Middle frontal gyrus (tissue), 1 donor: ENCODE data around the gene TRAPPC4.
"Not testable (repeated sequence)": the region's sequence is repeated elsewhere in the genome, so short reads cannot be mapped to it uniquely, and the experiment has no call there.

ENCODE experiments used
- DNase-seq: peaks from one replicate; pipeline ENCODE4 v3.0.0-alpha.2; 2015; ENCODE audit warnings: low spot score; ENCODE audit errors: extremely low spot score

Gene TRAPPC4, protein sequence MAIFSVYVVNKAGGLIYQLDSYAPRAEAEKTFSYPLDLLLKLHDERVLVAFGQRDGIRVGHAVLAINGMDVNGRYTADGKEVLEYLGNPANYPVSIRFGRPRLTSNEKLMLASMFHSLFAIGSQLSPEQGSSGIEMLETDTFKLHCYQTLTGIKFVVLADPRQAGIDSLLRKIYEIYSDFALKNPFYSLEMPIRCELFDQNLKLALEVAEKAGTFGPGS

DNA sequence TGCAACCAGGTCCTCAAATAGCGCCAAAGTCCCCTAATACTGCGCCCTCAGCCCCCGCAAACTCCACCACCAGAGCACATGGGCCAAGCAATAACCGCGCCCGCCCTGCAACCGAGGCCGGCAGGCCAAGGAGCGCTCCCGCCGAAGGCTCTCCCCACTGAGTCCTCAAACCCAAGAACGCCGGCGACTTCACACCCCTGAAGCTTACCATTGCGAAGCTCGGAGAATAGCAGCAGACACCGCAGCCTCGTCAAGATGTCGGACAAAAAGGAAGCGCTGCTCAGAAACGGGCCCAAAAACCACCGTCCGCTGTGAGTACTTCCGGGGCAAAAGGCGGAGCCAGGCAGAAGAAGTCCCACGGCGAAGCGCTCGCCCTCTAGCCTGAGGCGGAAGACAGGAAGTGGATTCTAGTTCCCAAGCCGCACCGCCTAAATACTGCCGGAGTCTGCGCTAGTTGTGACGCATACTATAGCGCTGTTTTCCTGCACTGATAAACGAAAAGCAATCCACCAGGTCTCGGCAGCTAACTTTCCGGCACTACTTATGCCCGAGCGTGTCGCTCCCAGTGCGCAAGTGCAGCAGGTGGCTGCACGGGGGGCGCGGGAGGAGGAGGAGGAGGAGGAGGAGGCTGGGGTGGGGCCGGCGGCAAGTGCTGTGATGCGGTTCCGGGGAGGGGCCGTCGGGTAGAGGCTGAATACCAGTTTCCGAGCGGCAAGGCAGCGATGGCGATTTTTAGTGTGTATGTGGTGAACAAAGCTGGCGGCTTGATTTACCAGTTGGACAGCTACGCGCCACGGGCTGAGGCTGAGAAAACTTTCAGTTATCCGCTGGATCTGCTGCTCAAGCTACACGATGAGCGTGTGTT lies at the start of gene TRAPPC4, which contains the start of gene RPS25:
Gene TRAPPC4 (plus strand): TSS at position 693 of the 865 bp plus-strand sequence. CDS start 30 bp downstream, at position 723.
Gene RPS25 (minus strand): TSS at position 270 of the 865 bp plus-strand sequence. CDS start 59 bp downstream, at position 211.
- DNase-seq, result peak; percentile 95

DNA sequence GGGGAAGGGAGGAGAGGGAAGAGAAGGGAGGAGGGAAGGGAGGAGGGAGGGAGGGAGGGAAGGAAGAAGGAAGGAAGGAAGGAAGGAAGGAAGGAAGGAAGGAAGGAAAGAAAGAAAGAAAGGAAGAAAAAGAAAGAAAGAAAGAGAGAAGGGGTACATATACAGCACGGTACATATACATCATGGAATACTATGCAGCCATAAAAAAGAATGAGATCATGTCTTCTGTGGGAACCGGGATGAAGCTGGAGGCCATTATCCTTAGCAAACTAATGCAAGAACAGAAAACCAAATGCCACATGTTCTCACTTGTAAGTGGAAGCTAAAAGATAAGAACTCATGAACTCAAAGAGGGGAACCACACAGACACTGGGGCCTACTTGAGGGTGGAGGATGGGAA lies 49.1 kb upstream of the TRAPPC4 start:
- DNase-seq, result not testable (repeated sequence)

DNA sequence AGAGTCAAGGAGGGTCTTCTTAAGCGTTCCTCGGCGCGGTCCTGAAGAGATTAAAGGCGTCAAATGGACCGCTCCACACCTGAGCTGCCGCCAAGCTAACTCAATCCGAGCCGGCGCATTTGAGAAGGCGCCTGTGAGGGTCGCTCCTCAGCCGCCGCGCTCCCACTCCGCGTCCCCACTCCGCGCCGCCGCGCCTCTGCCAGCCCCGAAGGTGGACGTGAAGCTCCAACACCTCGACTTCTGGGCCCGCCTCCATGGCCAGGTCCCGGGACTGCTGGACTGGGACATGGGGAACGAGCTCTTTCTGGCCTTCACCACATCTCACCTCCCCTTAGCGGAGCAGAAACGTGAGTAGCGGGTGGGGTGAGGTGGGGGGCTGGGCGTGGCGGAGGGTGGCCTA lies 46.9 kb upstream of the TRAPPC4 start, which contains the start of gene FOXR1:
Gene FOXR1 (plus strand): TSS at position 116 of the 400 bp plus-strand sequence. CDS start 171 bp downstream, at position 287.
- no peak for DNase-seq

DNA sequence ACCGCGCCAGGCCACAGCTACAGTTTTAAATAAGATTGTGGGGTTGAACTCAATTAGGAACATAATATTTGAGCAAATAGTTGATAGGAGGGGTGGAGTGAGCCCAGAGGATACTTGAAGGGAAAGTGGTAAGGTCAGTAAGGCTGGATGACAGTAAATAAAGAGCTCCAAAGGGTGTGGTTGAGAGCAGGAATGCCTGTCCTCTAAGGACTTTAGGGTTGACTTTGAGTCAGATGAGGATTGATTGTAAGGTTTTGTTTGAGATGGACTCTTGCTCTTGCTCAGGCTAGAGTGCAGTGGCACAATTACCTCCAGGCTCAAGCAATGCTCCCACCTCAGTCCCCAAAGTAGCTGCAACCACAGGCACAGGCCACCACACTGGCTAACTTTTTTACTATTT lies 44.6 kb upstream of the TRAPPC4 start:
- DNase-seq, result no peak

DNA sequence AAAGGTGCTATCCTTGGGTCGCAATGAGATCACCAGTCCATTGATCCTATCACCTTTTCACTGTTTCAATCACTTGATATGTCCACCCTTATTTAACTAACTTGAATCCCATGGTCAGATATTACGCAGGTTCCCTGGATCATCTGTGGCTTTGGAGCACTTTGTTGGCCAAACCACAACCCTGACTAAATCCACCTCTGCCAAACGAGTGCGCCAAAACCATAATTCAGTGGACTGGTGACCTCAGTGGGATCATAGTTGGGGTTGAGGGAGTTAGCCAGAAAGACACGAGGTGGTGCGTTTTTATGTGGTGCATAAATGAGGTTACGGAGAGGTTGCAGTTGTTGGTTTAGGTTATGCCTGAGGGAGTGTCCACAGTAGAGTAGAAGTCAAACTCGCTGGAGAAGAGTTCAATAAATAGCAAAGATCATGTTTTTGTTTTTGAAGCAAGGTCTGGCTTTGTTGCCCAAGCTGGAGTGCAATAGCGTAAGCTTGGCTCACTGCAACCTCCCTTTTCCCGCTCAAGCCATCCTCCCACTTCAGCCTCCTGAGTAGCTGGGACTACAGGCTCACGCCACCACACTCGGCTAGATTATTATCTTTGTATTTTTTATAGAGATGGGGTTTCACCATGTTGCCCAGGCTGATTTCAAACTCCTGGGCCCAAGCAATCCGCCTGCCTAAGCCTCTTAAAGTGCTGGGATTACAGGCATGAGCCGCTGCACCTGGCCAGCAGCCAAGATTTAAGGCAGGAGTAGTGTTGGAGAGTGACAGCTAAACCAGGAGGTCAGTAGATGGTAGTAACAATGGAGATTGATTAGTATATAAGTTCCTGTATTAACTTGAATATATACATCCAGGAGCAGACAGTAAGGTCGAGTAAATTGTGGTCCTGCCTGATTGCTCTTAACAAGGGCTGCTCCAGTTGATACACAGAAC lies 42.5 kb upstream of the TRAPPC4 start:
- no peak for DNase-seq

DNA sequence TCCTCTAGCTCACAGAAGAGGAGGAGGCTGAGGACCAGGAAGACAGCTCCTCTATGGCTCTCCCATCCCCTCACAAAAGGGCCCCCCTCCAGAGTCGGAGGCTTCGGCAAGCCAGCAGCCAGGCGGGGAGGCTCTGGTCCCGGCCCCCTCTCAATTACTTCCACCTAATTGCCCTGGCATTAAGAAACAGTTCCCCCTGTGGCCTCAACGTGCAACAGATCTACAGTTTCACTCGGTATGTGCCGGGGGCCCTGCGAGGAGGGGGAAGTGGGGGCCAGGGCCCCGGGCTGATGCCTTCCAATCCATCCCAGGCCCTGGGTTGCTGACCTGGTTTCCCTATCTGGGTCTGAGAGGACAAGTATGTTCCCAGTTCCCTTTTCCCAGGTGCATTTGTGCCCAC lies 39.1 kb upstream of the TRAPPC4 start:
- DNase-seq, result no peak

DNA sequence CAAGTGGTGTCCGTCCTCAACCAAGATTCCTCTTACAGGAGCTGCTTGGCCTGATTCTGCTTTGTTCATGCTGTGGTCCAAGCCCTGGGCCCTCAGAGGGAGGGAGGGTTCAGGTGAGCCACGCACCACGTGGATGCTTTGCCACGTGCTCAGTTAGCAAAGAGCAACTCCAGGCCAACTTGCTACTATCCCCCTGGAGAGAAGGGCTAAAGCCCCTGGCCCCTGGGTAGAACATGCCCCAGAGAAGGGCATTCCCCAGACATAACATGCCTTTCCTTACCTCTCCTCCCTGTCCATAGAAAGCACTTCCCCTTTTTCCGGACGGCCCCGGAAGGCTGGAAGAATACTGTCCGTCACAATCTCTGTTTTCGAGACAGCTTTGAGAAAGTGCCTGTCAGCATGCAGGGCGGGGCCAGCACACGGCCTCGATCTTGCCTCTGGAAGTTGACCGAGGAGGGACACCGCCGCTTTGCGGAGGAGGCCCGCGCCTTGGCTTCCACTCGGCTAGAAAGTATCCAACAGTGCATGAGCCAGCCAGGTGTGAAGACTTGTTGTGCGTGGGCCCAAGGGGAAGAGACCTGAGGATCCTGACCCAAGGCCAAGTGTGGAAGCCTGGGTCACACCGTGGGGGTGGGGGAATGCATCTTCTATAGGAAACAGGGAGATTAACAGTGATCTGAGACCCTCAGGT lies 38.2 kb upstream of the TRAPPC4 start:
- no peak for DNase-seq

DNA sequence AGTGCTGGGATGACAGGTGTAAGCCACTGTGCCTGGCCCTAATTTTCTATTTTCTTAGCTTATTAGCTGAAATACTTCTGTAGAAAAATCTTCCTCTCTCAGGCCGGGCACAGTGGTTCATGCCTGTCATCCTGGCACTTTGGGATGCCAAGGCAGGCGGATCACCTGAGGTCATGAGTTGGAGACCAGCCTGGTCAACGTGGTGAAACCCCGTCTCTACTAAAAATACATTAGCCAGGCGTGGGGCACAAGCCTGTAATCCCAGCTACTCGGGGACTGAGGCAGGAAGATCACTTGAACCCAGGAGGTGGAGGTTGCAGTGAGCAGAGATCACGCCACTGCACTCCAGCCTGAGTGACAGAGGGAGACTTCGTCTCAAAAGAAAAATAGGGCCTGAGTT lies 34.2 kb upstream of the TRAPPC4 start:
- not testable (repeated sequence) for DNase-seq

DNA sequence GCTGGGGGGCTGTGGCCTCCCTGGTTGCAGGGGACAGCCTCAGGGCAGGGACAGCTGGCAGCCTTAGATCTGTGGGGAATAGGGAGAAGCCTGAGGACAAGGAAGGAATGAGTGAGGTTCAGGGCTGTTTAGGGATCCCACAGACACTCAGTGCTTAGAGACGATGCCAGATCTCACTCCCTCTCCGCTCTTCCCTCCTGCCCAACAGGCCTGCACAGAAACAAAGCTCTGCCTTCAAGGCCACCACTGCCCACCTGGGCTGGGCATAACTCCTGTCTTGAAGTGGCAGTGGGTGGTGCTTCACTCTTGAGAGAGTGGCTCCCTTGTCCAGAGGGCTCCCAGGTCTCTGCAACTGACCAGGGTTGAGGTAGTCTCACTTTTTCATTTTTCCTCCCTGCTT lies 33.7 kb upstream of the TRAPPC4 start:
- DNase-seq, result no peak

DNA sequence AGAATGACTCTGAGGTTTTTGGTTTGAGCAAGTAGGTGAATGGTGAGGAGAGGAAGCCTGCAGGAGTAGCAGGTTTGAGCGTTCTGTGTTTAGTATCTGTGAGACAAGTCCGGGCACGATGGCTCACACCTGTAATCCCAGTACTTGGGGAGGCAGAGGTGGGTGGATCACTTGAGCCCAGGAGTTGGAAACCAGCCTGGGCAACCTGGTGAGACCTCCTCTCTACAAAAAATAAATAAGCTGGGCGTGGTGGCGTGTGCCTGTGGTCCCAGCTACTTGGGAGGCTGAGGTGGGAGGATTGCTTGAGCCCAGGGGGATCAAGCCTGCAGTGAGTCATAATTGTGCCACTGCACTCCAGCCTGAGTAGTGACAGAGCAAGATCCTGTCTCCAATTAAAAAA lies 30.3 kb upstream of the TRAPPC4 start:
- DNase-seq, result no peak

DNA sequence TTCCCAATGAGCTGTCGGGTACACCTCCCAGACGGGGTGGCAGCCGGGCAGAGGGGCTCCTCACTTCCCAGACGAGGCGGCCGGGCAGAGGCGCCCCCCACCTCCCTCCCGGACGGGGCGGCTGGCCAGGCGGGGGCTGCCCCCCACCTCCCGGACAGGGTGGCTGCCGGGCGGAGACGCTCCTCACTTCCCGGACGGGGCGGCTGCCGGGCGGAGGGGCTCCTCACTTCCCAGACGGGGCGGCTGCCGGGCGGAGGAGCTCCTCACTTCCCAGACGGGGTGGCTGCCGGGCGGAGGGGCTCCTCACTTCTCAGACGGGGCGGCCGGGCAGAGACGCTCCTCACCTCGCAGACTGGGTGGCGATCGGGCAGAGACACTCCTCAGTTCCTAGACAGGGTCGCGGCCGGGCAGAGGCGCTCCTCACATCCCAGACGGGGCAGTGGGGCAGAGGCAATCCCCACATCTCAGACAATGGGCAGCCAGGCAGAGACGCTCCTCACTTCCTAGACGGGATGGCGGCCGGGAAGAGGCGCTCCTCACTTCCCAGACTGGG lies 27.0 kb upstream of the TRAPPC4 start:
- DNase-seq, result not testable (repeated sequence)

DNA sequence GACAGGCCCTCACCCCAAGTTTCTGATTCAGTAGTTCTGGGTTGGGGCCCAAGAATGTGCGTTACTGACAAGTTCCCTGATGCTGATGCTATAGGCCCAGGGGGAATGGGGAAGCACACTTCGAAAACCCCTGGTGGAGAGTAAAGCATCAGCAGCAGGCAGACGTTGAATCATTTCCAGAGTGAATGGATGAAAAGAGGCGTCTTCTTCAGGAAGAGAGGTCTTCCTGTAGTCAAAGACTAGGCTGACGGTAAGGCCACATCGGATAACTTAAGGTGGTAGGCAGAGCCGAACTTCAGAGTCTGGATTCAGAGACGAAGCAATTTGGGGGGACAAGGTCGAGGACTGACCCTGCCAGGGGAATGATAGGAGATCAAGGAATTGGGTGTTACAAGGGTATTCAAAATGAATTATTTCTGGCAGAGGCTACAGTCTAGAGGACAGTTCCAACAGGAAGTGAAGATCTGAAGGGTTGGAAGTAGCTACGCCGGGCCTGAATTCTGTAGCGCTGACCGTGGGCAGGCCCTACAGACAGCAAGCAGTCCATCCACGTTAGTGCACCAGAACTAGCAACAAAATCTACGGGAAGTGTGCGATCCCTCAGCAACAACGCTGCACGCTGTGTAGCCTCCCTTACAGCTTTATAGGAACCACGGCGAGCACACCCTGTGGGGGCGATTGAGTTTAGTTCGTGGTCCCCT lies 21.5 kb upstream of the TRAPPC4 start:
- no peak for DNase-seq

DNA sequence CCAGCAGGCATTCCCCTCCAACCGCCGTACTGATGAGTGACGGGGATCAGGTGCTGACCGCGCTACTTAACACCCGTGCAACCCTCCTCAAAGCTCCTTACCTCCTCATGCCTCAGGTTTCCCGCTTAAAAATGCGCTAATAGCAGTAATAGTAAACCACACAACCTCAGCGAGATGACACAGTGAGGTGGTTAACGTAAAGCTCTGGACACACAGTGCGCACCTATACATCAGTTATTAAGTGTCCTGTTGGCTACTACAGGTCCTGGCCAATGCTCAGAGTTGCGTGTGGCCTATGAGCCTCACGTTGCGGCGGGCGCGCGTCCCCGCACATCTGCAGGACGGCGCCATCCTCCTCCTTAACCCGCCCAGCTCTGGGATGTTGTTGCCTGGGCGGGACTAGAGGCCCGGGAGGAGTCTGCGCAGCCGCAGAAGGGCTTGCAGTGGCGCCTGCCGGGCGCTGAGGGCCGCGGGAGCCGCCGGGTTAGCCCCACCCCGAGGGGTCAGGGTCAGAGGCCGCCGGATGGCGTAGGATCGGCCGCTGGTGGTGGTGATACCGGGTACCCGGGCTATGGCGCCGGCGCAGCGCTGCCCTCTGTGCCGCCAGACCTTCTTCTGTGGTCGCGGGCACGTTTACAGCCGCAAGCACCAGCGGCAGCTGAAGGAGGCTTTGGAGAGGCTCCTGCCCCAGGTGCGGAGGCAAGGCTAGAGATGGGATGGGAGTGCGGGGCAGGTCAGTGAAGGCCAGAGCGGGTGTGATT lies 20.8 kb upstream of the TRAPPC4 start, which contains the start of gene CENATAC:
Gene CENATAC (plus strand): TSS at position 512 of the 761 bp plus-strand sequence. CDS start 60 bp downstream, at position 572.
- peak; percentile 95 for DNase-seq

DNA sequence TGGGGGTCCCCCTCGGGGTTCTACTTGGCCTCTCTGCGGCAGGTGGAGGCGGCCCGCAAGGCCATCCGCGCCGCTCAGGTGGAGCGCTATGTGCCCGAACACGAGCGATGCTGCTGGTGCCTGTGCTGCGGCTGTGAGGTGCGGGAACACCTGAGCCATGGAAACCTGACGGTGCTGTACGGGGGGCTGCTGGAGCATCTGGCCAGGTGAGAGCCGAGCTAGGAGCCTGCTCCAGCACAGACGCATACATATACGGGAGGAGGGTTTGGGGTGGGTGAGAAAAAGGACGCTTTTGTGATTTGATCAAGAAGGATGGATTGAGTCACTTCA lies 20.2 kb upstream of the TRAPPC4 start:
- no peak for DNase-seq

DNA sequence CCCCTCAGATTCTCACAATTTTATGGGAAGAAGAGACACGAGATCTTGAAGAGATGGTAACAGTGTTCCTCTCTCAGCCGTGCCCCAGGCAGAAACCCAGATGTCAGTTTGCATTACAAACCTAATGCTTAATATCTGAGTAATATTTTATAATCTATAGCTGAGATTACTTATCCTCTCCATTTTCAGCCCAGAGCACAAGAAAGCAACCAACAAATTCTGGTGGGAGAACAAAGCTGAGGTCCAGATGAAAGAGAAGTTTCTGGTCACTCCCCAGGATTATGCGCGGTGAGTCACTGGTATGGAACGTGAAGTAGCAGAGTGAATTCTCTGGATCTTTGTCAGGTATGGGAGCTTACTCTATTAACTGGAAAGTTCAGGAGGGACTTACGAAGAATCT lies 19.7 kb upstream of the TRAPPC4 start:
- no peak for DNase-seq

DNA sequence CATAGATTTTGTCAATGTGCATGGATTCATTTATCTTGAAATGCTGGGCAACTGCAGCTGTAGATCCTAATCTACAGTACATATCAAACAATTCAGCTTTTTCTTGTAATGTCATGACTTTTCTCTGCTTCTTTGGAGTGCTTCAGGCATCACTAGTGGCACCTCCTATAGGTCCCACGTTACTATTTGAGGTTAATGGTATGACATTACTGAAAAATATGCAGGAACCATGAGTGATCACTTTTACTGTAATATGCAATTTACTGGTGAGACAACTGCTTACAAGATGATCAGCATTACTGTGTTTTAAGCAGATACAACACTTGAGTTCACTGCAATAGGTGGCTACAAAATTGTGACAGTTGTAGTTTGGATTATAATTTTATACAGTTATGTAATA lies 17.7 kb upstream of the TRAPPC4 start:
- DNase-seq, result no peak

DNA sequence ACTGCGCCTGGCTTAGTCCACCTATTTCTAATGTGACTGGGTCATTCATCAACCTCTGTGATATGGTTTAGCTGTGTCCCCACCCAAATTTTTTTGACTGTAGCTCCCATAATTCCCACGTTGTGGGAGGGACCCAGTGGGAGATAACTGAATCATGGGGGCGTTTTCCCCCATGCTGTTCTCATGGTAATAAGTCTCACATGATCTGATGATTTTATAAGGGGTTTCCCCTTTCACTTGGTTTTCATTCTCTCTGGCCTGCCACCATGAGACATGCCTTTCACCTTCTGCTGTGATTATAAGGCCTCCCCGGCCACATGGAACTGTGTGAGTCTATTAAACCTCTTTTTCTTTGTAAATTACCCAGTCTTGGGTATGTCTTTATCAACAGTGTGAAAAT lies 11.9 kb upstream of the TRAPPC4 start:
- no peak for DNase-seq

DNA sequence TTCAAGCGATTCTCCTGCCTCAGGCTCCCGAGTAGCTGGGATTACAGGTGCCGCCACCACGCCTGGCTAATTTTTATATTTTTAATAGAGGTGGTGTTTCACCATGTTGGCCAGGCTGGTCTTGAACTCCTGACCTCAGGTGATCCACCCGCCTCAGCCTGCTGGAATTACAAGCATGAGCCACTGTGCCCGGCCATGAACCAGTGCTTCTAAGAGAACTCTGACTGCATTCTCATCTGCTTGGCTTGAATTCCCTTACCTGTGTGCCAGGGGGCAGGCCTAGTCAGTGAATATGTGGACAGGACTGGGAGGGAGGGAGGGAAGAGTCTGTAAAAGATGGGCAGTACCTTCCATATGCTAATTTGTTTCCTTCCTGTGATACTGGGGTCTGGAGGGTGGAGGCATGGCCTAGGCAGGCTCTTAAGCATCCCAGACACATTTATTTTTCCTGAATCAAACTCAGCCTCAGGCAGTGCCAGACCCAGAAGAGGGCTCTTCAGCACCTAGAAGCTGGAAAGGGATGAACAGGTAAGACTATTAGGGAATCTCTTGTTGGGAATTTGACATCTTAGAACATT lies 7.0 kb upstream of the TRAPPC4 start:
- DNase-seq, result no peak
